RWPE1 (cell line): Measurements from ENCODE around the gene PHLPP2.
"Not testable (repeated sequence)": the region's sequence is repeated elsewhere in the genome, so short reads cannot be mapped to it uniquely, and the experiment has no call there.

Experiments used
- CTCF ChIA-PET: fragments of 350-600 bp; sonication (Branson Sonifier 250); formaldehyde crosslinking; extraction: SDS; loops from one replicate; lab custom pipeline; 2021; lab: Yijun Ruan, JAX
- POLR2A ChIA-PET: fragments of 400-600 bp; formaldehyde crosslinking; extraction: SDS; loops from one replicate; lab custom pipeline; 2020; ENCODE audit warnings: antibody characterized with exemption; ENCODE audit not compliant: low non-redundant PET; lab: Yijun Ruan, JAX
- DNase-seq: peaks from one replicate; pipeline ENCODE4 v3.0.0; 2012; ENCODE audit warnings: low spot score
- H3K27ac ChIP-seq: fragments of 450-650 bp; 2 replicates; pipeline ENCODE4 v1.5.1; 2017
- CTCF ChIP-seq: fragments of 450-650 bp; conservative IDR thresholded peaks from 2 replicates; pipeline ENCODE4 v1.5.1; 2017; ENCODE audit warnings: low read depth, mild to moderate bottlenecking

PHLPP2 gene

GRCh38 chr16:71625113-71625850 is 99.2 kb downstream of the PHLPP2 start:
- ChIA-PET POLR2A (no interaction called here), CTCF (no interaction called here)
- TF ChIP-seq CTCF = no peak
- H3K27ac ChIP-seq = no peak overlapping the region
- DNase-seq = no peak

DNA sequence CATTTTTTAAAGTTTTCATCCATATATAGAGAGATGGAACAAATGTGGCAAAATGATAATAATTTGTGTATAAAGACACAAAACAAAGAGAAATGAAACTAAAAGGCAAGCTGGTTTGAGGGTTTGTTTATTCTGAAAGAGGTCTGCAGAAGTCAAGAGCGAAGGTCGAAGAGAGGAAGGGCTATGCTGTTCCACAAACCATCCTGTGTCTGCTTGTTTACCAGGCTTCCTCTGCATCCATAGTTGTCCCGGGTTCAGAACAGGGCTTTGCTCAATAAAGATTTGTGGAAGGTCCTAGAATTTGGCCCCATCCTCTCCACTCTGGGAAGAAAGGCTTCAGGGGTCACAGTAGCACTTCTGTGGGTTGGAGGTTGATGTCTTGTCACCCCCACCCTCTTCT is 100.9 kb downstream of the PHLPP2 start:
- ChIA-PET POLR2A (no interaction called here), CTCF (no interaction called here)
- TF ChIP-seq CTCF = no peak
- DNase-seq = no peak
- H3K27ac ChIP-seq = no peak overlapping the region

DNA sequence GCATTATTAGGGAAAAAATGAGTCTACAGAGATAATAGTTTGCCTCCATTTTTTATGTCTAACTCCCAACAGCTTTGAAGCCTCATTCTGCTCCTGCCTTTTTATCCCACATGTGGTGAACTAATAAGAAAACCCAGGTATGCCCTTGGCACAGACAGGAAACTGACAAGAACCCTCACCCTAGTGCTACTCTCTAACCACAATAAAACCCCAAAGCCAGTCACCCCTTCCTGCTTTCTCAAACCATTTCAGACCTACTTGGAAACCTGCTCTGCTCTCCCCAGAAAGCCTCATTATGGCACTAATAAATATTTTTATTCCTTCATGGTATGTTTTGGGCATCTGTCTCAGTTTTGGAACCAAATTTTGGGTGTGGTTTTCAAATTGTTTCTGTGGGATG is 102.4 kb downstream of the PHLPP2 start:
- ChIA-PET POLR2A (no interaction called here), CTCF (interaction anchor here (1.9 kb wide), 1 partner anchor 11 kb away, joined by 6 read pairs; no protein-coding TSS in a partner anchor)
- no peak overlapping the region for H3K27ac ChIP-seq
- no peak for TF ChIP-seq CTCF
- DNase-seq = no peak

- DNase-seq = no peak
- TF ChIP-seq CTCF = no peak
- POLR2A ChIA-PET = no interaction called here
- CTCF ChIA-PET = no interaction called here
- no peak overlapping the region for H3K27ac ChIP-seq
These were observed 106.1 kb downstream of the PHLPP2 start for GRCh38 chr16:71618429-71618828.

DNA sequence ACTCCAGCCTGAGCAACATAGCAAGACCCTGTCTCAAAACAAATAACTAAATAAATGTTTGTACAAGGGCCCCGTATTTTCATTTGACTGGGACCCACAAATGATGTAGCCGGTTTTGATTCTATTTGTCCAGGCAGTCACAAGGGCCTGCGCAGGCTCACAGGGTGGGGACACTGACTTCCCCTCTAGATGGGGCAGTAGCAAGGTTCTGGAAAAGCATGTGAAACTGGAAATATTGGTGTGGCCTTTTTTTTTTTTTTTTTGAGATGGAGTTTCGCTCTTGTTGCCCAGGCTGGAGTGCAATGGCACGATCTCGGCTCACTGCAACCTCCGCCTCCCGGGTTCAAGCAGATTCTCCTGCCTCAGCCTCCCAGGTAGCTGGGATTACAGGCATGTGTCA is 109.5 kb downstream of the PHLPP2 start:
- POLR2A ChIA-PET, H3K27ac ChIP-seq, DNase-seq: not testable (repeated sequence)
- CTCF ChIA-PET = interaction anchor here (0.7 kb wide), 1 partner anchor 288 kb away, joined by 3 read pairs; no protein-coding TSS in a partner anchor

GRCh38 chr16:71610936-71611871 is 113.3 kb downstream of the PHLPP2 start:
- TF ChIP-seq CTCF = peak; percentile 75
- H3K27ac ChIP-seq = no peak overlapping the region
- POLR2A ChIA-PET = interaction anchor here (0.6 kb wide), 1 partner anchor 46 kb away, joined by 3 read pairs; no protein-coding TSS in a partner anchor
- CTCF ChIA-PET = interaction anchor here (0.5 to 1.8 kb wide), 32 partner anchors 9 to 1718 kb away, joined by 3 to 11 read pairs (median 4); partner anchors contain the start of gene CHST4
- peak; percentile 67 for DNase-seq
